Pancreas (tissue), 10 donors: Measurements from ENCODE around the gene TCIRG1. TPM values are rescaled to one million over a fixed set of nuclear protein-coding genes. Genes with fewer than 3 reads are reported as not detected.
A peak's percentile ranks its signal among the peaks of the same experiment; 100 is the strongest.

Experiments
- ATAC-seq, 4 donors: fragments of 200-7000 bp; cut with Tn5 transposase; one replicate each; pipeline versions ENCODE4 v1.8.0 to v1.9.1; 2020; ENCODE audit warnings: mild to moderate bottlenecking in 4 of 4, moderate library complexity in 4 of 4
- DNase-seq, 6 donors: peaks; one replicate each; pipeline ENCODE4 v3.0.0-alpha.2; 2020
- FAIRE-seq: peaks from 2 replicates; lab custom pipeline; 2012; peaks lifted over from hg19 to GRCh38; lab: Jason Lieb, UNC
- H3K27ac ChIP-seq, 4 donors: fragments of 200-600 bp; sonication (generic); 1 replicate in 3 of 4; 2 replicates in 1 of 4; pipeline versions ENCODE4 v1.5.0 to v1.8.0; 2020
- H3K27me3 ChIP-seq, 4 donors: fragments of 200-600 bp; one replicate each; pipeline ENCODE4 v1.8.0; 2021
- H3K36me3 ChIP-seq, 3 donors: fragments of 200-600 bp; sonication (generic) in 1 of 3; one replicate each; pipeline versions ENCODE4 v1.5.0 to v1.8.0; 2020 to 2021
- H3K4me1 ChIP-seq, 3 donors: fragments of 200-600 bp; one replicate each; pipeline ENCODE4 v1.8.0; 2021
- H3K4me3 ChIP-seq, 4 donors: fragments of 200-600 bp; sonication (generic) in 2 of 4; one replicate each; pipeline versions ENCODE4 v1.5.0 to v1.8.0; 2020 to 2021
- H3K9me3 ChIP-seq, 4 donors: fragments of 200-600 bp; one replicate each; pipeline ENCODE4 v1.8.0; 2021
- CTCF ChIP-seq, 4 donors: fragments of 200-600 bp; sonication (generic) in 3 of 4; IDR thresholded peaks; one replicate each; pipeline versions ENCODE4 v1.5.0 to v1.8.0; 2021; ENCODE audit warnings: antibody characterized with exemption in 4 of 4
- WGBS, 2 donors: extraction: QIAGEN DNeasy Blood & Tissue Kit; methylation state at CpG; one replicate each; pipeline ENCODE4 v1.1.7; 2013; 5-methylcytosine and 5-hydroxymethylcytosine counted together
- intact Hi-C, 3 donors: fragments of 100-400 bp; cut with DNase I; formaldehyde crosslinking; loops; one replicate each; pipeline versions ENCODE4 v1.11.1 to v1.14.2; 2022
- polyA plus RNA-seq, 2 donors: library from polyadenylated mRNA; stranded (reverse); fragments of 200-250 nt; gene quantifications; one replicate each; pipeline ENCODE4 v1.2.3, GENCODE V29; 2013
- total RNA-seq, 6 donors: library from RNA; stranded (reverse); fragmentation: NEBNext Ultra II Directional in 4 of 6; extraction: Animal tissue kit (Norgen Biotek cat#: 25700) in 4 of 6; gene quantifications; one replicate each; pipeline versions ENCODE4 v1.2.1 to v1.2.4, GENCODE V29; 2021 to 2023
- donor health status: healthy with polysubstance abuse.
- donor health status: DM: no; HTN: no; CAD: no; lungs with moderate emphysema.
- donor health status: DM: no; HTN: no; CAD: no.
- donor health status: control.
- donor health status: control.
- donor health status: Bipolar disorder and iron deficiency.
- donor health status: DM: yes; HTN: yes; CAD: no.
- donor health status: DM: no; HTN: no; CAD: no.
- donor health status: DM: no; HTN: no; CAD: no.
- donor health status: DM: yes; HTN: yes; CAD: no.

The TCIRG1 gene
- total and polyA plus RNA-seq, 8 donors: 166 to 1,036 (median 211) TPM

- Histone ChIP-seq H3K27me3 (no peaks in the 10 kb centered on the region), H3K9me3 (no peaks in the 10 kb centered on the region), H3K27ac (no peak overlapping the region), H3K4me3 (no peak overlapping the region), H3K36me3 (no peaks in the 10 kb centered on the region), H3K4me1 (no peaks in the 10 kb centered on the region)
- DNase-seq (peak in 1 of 6 donors; percentile 69), FAIRE-seq (no peak), ATAC-seq (peak in 3 of 4 donors; percentile 45 to 50 (median 47))
- intact Hi-C loops: no loop called here
- WGBS, 2 donors: 39 to 42% methylated on average over 11 of the region's 11 CpGs
- TF ChIP-seq CTCF (IDR thresholded peaks at IDR 0.05): peak in 1 of 4 donors; percentile 10
Observed at GRCh38 chr11:68020575-68020974, 18.2 kb upstream of the TCIRG1 start.

- Histone ChIP-seq H3K4me3 (no peak overlapping the region), H3K4me1 (no peaks in the 10 kb centered on the region), H3K36me3 (no peaks in the 10 kb centered on the region), H3K27ac (no peak overlapping the region), H3K27me3 (no peaks in the 10 kb centered on the region), H3K9me3 (no peaks in the 10 kb centered on the region)
- intact Hi-C loops: no loop called here
- WGBS, 2 donors: 38 to 63% methylated on average over 26 to 27 of the region's 27 CpGs
- ATAC-seq (peak; percentile 50 to 86 (median 79)), DNase-seq (peak in 2 of 6 donors; percentile 55 to 85), FAIRE-seq (no peak)
- TF ChIP-seq CTCF (IDR thresholded peaks at IDR 0.05): peak in 3 of 4 donors; percentile 20 to 29 (median 25)
Observed at GRCh38 chr11:68021167-68021787, 17.5 kb upstream of the TCIRG1 start.

- H3K9me3 ChIP-seq: no peaks in the 10 kb centered on the region
- H3K27me3 ChIP-seq: no peaks in the 10 kb centered on the region
- ATAC-seq (no peak), DNase-seq (peak in 1 of 6 donors; percentile 63), FAIRE-seq (no peak)
- TF ChIP-seq CTCF (IDR thresholded peaks at IDR 0.05): no peak
- H3K27ac ChIP-seq: no peak overlapping the region
- H3K36me3 ChIP-seq: no peaks in the 10 kb centered on the region
- 90 to 97% methylated on average over 12 to 13 of the region's 13 CpGs for WGBS, 2 donors
- intact Hi-C loops: no loop called here
- H3K4me3 ChIP-seq: no peak overlapping the region
- no peaks in the 10 kb centered on the region for H3K4me1 ChIP-seq
Observed at GRCh38 chr11:68022531-68022930, 16.3 kb upstream of the TCIRG1 start.

GRCh38 chr11:68024508-68024907 is 14.3 kb upstream of the TCIRG1 start:
- H3K4me1 ChIP-seq: peaks cover 0 to under 1% (median 0%) of the 10 kb centered on the region in 3 donors
- H3K9me3 ChIP-seq: no peaks in the 10 kb centered on the region
- WGBS, 2 donors: 82 to 85% methylated on average over 5 of the region's 5 CpGs
- intact Hi-C loops: no loop called here
- DNase-seq: no peak
- no peaks in the 10 kb centered on the region for H3K27me3 ChIP-seq
- no peak for ATAC-seq
- no peak for FAIRE-seq
- TF ChIP-seq CTCF (IDR thresholded peaks at IDR 0.05): no peak
- H3K4me3 ChIP-seq: no peak overlapping the region
- no peak overlapping the region for H3K27ac ChIP-seq
- no peaks in the 10 kb centered on the region for H3K36me3 ChIP-seq

GRCh38 chr11:68025047-68025446 is 13.8 kb upstream of the TCIRG1 start:
- DNase-seq (peak in 1 of 6 donors; percentile 27), FAIRE-seq (no peak), ATAC-seq (no peak)
- WGBS, 2 donors: 60 to 65% methylated on average over 5 of the region's 5 CpGs
- intact Hi-C loops: no loop called here
- no peaks in the 10 kb centered on the region for H3K9me3 ChIP-seq
- no peak overlapping the region for H3K27ac ChIP-seq
- no peak for TF ChIP-seq CTCF (IDR thresholded peaks at IDR 0.05)
- H3K27me3 ChIP-seq: no peaks in the 10 kb centered on the region
- H3K36me3 ChIP-seq: no peaks in the 10 kb centered on the region
- H3K4me1 ChIP-seq: peaks cover 0 to 5% (median 0%) of the 10 kb centered on the region in 3 donors
- H3K4me3 ChIP-seq: no peak overlapping the region
